Fibroblast of the aortic adventitia (primary cell): Measurements from ENCODE around the gene TWIST2. TPM values are rescaled to one million over a fixed set of nuclear protein-coding genes. Genes with fewer than 3 reads are reported as not detected.

ENCODE experiments used
- DNase-seq: peaks from one replicate; pipeline ENCODE4 v3.0.0-alpha.2; 2010; ENCODE audit warnings: low read depth
- H3K4me3 ChIP-seq: 2 replicates; pipeline ENCODE4 v1.5.1; 2011; ENCODE audit warnings: low read depth, mild to moderate bottlenecking, control low read depth, low read length, moderate library complexity
- CTCF ChIP-seq: IDR thresholded peaks from 2 replicates; pipeline ENCODE4 v1.5.1; 2011; ENCODE audit warnings: mild to moderate bottlenecking, low read length, control low read depth, inconsistent platforms; ENCODE audit not compliant: insufficient read depth
- total RNA-seq: library from RNA; depleted of rRNA; stranded (reverse); fragments of >200 nt; gene quantifications from 2 replicates; pipeline ENCODE4 v1.2.3, GENCODE V29; 2012; ENCODE audit warnings: low replicate concordance

TWIST2 gene
- total RNA-seq, 1 donor: 64.1 TPM

- TF ChIP-seq CTCF: no peak
- no peak overlapping the region for H3K4me3 ChIP-seq
- DNase-seq: no peak
These were observed 79.1 kb downstream of the TWIST2 start for GRCh38 chr2:238926761-238927611.

GRCh38 chr2:238927746-238928519 lies 80.0 kb downstream of the TWIST2 start:
- no peak for TF ChIP-seq CTCF
- H3K4me3 ChIP-seq: no peak overlapping the region
- DNase-seq: no peak

GRCh38 chr2:238928520-238929241 lies 80.8 kb downstream of the TWIST2 start:
- TF ChIP-seq CTCF: no peak
- no peak for DNase-seq

GRCh38 chr2:238929242-238930081 lies 81.6 kb downstream of the TWIST2 start:
- peak; percentile 99 for DNase-seq
- H3K4me3 ChIP-seq: no peak overlapping the region
- TF ChIP-seq CTCF: no peak

More at GRCh38 chr2:238928520-238929241, 80.8 kb downstream of the TWIST2 start:
- H3K4me3 ChIP-seq: no peak overlapping the region

GRCh38 chr2:238930216-238930615 lies 82.3 kb downstream of the TWIST2 start:
- no peak for DNase-seq
- no peak for TF ChIP-seq CTCF
- no peak overlapping the region for H3K4me3 ChIP-seq
